HG02970 (cell line): Measurements from ENCODE around the gene NUCB1.
"Not testable (repeated sequence)": the region's sequence is repeated elsewhere in the genome, so short reads cannot be mapped to it uniquely, and the experiment has no call there.

ENCODE experiments used
- ATAC-seq: cut with Tn5 transposase; IDR thresholded peaks from one replicate; pipeline ENCODE4 v1.9.1; 2021; ENCODE audit warnings: mild to moderate bottlenecking, moderate library complexity, moderate number of reproducible peaks; ENCODE audit not compliant: unreplicated experiment, low FRiP score

Gene NUCB1

DNA sequence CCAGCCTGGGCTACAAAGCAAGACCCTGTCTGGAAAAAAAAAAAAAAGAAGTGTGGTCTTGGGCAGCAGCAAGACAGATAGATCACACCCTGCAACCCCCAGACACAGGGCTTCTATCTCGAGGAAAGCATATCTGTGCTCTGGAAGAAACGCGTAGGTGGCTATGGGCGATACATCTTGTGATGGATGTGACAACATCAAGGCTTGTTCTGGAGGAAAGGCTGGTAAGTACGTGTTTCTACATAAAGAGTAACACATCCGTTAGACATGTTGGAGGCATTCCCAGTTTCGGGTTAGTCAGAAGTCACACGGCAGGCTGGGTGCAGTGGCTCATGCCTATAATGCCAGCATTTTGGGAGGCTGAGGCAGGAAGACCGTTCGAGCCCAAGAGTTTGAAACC is 26.8 kb downstream of the NUCB1 start:
- ATAC-seq: no peak

DNA sequence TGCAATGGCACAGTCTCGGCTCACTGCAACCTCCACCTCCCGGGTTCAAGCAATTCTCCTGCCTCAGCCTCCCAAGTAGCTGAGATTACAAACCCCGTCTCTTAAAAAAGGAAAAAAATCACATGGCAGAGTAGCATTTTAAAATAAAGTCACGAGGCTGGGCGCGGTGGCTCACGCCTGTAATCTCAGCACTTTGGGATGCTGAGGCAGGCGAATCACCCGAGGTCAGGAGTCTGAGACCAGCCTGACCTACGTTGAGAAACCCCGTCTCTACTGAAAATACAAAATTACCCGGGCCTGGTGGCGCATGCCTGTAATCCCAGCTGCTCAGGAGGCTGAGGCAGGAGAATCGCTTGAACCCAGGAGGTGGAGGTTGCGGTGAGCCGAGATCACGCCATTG is 27.6 kb downstream of the NUCB1 start:
- ATAC-seq: not testable (repeated sequence)

DNA sequence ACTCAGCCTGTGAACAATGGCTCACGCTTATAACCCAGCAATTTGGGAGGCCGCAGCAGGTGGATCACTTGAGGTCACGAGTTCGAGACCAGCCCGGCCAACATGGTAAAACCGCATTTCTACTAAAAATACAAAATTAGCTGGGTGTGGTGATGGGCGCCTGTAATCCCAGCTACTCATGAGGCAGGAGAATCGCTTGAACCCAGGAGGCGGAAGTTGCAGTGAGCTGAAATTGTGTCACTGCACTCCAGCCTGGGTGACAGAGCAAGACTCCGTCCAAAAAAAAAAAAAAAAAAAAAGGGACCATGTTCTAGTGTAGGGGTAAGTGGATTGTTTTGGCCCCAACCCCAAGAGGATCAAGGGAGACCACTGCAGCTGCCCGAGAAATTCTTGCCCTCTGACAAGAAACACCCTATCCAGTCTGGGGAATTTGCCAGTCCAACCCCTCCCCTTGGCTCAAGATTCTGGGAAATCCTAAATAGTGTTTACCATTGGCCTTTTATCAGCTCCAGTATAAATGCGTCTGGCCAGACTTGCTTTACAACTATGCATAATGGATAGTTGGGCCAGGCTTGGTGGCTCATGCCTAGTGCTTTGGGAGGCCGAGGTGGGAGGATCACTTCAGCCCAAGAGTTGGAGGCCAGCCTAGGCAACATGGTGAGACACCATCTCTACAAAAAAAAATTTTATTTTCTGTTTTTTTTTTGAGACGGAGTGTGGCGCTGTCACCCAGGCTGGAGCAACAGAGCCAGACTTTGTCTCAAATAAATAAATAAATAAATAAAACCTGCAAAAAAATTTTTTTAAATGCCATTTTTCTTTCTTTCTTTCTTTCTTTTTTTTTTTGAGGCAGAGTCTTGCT is 28.3 kb downstream of the NUCB1 start:
- no peak for ATAC-seq

DNA sequence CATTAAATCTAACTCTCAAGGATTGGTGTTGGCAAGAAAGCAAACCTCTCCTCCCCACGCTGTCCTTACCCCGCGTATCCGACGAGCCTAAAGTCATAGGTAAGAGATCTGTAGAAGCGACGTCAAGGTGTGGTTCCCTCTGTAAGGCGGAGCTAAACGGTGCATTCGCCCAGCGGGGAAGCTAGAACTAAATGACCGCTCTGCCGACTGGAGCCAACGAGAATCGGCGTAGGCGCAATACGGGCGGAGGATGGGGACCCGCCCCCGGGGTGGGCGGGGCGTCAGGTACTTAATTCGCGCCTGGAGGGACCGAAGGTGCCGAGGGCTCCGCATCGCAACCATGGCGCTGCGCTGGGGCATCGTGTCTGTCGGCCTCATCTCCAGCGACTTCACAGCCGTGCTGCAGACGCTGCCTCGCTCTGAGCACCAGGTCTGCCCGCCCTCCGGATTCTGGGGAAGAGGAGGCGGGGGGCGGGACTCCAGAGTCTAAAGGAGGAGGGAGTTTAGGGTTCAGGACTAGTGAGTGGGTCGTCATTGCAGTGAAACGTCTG is 33.3 kb downstream of the NUCB1 start, which contains the start of gene DHDH:
TSS of gene DHDH (plus strand) at position 318 of the 551 bp plus-strand sequence. CDS start at position 341, 23 bp downstream.
- ATAC-seq: peak; percentile 60

DNA sequence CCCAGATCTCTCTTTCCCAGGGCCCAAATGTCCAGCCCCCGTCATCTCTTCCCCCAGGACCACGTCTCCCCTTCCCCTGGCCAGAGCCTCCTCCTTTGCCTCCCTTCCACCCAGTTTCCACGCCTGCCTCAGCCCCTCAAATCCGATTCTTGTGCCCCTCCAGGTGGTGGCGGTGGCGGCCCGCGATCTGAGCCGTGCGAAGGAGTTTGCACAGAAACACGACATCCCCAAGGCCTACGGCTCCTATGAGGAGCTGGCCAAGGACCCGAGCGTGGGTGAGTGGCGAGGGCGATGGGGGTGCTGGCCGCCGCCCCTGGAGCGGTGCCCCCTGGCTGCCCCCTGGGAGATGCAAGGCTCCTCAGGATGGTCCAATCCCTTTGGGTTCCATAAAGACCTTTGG is 34.7 kb downstream of the NUCB1 start:
- no peak for ATAC-seq

DNA sequence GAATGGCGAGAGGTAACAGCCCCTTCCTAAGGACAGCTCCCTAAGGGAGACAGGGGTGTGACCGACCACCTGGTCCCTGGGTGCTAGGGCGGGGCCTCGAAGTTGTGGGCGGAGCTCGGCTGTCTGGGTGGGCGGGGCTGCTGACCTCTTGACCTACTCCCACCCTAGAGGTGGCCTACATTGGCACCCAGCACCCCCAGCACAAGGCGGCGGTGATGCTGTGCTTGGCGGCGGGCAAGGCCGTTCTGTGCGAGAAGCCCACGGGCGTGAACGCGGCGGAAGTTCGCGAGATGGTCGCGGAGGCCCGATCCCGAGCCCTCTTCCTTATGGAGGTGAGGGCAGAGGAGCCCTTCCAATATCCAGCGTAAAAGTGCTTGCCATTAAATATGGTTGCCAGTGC is 35.8 kb downstream of the NUCB1 start:
- no peak for ATAC-seq

DNA sequence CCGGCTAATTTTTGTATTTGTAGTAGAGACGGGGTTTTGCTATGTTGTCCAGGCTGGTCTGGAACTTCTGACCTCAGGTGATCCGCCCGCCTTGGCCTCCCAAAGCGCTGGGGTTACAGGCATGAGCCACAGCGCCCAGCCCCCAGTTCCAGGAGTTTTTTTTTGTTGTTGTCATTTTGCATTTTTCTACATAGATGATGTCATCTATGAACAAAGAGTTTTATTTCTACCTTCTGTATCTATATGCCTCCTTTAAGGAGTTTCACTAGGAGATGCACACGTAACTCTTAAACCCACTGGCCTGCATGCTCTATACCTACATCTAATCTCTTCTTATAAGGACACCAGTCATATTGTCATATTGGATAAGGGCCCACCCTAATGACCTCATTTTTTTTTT is 38.1 kb downstream of the NUCB1 start:
- ATAC-seq: no peak

DNA sequence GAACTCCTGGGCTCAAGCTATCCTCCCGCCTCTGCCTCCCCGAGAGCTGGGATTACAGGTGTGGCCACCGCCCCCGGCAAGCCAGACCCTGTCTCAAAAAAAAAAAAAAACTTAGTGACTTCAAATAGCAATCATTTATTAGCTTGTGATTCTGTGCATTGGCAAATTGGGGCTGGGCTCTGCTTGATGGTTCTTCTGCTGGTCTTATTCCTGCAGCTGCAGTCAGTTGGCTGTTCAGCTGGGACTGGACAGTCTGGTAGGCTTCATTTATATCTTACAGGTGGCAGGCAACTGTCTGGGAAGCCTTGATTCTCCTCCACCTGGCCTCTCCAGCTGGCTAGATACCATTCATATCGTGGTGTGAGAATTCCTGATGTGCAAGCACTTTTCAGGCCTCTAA is 40.8 kb downstream of the NUCB1 start:
- ATAC-seq: no peak

DNA sequence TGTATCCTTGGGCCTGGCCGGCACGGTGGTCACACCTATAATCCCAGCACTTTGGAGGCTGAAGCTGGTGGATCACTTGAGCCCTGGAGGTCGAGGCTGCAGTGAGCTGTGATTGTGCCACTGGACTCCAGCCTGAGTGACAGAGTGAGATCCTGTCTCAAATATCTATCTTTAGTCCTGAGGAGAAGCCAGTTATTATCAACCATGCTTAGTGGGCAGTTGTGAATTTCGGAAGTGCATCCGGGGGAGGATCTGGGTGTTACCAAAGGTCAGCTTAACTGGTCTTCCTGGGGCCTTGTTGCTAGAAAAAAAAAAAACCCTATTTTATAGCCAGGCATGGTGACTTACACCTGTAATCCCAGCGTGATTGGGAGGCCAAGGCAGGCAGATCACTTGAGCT is 43.0 kb downstream of the NUCB1 start:
- ATAC-seq: no peak

DNA sequence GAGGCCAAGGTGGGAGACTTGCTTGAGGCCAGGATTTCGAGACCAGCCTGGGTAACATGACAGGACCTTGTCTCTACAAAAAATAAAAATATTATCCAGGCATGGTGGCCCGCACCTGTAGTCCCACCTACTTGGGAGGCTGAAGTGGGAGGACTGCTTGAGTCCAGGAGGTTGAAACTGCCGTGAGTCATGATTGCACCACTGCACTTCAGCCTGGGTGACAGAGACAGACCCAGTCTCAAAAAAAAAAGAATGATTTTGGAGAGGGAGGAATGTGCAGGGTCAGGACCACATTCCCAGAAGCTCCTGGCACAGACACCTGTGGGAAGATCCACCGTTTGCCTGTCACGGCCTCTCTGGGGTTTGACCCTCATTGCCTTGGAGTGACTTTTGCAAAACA is 45.3 kb downstream of the NUCB1 start:
- ATAC-seq: no peak

DNA sequence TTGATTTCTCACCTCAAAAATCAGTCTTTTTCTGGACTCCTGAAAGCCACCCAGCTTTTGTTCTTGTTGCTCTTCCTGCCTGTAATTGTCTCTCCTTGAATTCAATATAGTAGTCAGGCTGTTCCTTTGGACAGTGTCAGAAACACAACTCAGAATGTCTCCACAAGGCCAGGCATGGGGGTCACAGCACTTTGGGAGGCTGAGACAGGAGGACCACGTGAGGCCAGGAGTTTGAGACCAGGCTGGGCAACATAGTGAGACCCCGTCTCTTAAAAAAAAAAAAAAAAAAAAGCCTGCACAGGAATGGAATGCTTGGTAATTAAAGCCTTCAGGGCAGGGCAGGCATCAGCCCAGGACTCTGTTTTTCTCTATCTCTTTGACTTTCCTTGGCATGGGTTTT is 45.7 kb downstream of the NUCB1 start:
- ATAC-seq: no peak

DNA sequence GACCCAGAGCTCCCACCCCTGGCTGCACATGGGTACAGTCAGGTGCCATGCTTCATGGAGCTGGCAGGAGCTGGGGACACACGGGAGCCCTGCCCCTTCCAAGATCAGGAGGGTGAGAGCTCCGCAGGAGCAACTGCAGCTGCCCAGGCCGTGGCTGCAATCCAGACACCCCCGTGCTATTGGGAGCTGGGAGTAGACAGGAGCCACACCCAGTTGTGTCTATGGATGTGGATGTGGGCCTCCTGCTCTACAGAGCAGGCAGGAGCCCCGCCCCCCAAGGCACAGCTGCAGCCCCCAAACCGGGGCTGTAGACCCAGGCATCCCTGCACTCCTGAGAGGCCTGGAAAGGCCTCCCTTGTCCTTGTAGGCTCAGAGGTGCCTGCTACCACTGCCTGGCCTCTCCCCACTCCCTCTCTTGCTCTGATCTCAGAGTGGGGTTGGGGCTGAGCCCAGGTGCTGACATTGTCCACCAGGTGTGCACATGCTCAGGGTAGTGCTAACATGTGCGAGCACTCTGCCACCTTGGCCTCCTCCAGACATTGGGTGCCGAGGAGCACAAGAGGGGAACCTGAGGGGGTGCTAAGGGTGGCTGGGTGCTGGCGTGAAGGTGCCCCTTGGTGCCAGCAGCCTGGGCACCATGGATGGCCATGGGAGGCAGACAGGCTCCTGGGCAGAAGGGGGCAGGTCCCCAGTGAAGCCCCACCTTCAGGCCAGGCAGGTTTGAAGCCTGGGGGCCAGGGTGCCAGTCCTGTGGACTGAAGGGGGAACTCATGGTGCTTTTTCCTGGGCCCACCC is 46.5 kb downstream of the NUCB1 start:
- ATAC-seq: no peak

DNA sequence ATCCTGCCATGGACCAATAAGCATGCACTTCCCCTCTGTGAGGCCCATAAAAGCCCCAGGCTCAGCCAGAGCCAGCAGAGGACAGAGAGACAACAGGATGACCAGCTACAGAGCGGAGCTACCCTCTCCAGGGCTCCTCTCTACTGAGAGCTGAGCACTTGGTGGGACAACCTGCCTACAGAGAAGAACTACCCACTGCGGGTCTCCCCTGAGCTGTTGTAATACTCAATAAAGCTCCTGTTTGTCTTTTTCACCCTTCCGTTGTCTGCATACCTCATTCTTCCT is 47.1 kb downstream of the NUCB1 start:
- ATAC-seq: no peak

DNA sequence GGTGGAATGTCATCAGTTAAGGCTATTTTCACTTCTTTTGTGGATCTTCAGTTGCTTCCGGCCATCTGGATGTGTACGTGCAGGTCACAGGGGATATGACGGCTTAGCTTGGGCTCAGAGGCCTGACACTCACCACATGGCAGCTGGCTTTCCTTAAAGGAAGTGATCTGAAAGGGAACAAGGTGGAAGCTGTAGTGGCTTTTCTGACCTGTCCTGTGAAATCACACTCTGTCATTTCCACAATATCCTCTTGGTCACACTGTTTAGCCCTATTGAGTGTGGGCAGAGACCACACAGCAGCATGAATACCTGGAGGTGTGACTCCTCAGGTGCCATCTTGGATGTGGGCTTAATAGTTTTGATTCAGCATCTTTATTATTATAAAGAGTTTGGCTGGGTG is 50.0 kb downstream of the NUCB1 start:
- no peak for ATAC-seq

DNA sequence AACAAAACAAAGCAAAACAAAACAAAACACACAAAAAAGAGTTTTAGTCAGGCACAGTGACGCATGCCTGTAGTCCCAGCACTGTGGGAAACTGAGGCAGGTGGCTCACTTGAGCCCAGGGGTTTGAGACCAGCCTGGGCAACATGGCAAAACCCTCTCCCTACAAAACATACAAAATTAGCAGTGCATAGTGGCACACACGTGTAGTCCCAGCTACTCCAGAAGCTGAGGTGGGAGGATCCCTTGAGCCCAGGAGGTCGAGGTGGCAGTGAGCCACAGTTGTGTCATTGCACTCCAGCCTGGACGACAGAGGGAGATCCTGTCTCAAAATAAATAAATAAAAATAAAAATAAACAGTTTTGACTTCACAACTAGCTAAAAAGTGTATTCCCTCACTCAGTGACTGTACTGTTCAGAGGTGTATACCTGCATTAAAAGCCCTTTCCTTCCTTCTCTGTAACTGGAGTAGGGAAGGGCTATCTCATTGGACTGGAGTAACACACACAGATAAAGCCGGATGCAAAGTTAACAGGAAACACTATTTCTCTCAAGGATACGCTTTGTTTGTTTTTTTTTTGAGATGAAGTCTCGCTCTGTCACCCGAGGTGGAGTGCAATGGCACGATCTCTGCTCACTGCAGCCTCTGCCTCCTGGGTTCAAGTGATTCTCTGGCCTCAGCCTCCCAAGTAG is 50.9 kb downstream of the NUCB1 start:
- no peak for ATAC-seq

DNA sequence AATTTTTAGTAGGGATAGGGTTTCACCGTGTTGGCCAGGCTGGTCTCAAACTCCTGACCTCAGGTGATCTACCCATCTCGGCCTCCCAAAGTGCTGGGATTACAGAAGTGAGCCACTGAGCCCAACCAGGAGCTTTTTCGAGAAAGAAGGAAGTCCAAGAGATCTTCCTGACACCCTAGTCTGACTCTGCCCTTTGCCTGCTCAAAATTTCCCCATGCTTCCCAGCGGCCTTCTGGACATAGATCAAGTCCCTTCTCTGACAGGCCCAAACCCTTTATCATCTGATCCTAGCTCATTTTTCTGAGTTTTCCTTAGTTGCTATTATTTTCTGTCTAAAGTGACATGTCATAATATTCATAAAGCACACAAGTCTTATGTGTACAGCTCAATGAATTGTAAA is 53.0 kb downstream of the NUCB1 start:
- ATAC-seq: no peak

DNA sequence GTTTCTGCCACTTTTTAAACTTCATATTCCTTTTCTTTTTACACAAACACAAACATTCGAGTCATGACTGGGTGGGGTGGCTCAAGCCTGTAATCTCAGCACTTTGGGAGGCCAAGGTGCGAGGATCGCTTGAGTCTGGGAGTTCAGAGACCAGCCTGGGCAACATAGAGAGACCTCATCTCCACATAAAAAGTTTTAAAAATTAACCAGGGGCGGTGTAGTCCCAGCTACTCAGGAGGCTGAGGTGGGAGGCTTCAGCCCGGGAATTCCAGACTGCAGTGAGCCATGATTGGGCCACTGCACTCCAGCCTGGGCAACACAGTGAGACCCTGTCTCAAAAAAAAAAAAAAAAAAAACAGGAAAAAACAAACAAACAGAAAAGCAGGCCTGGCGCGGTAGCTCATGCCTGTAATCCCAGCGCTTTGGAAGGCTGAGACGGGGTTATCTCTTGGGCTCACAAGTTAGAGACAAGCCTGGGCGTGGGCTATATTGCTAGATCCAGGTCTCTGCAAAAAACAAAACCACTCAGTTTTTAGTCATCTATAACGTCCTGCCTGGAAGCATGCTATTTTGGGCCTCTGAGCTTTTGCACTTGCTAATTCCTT is 54.0 kb downstream of the NUCB1 start:
- ATAC-seq: no peak

DNA sequence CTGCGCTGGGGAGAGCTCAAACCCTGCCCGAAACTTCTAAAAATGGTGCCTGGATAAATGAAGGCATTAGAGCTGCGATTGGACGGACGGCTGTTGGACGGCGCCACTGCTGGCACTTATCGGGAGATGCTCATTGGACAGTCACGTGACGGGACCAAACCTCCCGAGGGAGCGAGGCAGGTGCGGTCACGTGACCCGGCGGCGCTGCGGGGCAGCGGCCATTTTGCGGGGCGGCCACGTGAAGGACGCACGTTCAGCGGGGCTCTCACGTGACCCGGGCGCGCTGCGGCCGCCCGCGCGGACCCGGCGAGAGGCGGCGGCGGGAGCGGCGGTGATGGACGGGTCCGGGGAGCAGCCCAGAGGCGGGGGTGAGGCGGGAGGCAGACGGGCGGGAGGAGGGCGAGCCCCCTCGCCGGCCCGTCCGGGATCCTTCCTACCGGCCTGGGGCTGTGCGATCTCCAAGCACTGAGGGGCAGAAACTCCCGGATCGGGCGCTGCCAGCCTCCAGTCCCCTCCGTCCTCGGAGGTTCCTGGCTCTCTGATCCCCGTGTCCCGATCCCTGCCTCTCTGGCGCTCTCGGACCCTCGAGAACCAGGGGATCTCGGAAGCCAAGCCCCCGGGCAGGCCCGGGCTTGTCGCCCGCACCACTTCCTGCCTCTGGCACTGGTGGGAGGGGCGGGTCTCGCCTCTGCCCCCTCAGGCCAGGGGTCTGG is 54.6 kb downstream of the NUCB1 start, which contains the start of gene BAX:
TSS of gene BAX (plus strand) at position 281 of the 713 bp plus-strand sequence. CDS start at position 335, 54 bp downstream.
- ATAC-seq: peak; percentile 88

DNA sequence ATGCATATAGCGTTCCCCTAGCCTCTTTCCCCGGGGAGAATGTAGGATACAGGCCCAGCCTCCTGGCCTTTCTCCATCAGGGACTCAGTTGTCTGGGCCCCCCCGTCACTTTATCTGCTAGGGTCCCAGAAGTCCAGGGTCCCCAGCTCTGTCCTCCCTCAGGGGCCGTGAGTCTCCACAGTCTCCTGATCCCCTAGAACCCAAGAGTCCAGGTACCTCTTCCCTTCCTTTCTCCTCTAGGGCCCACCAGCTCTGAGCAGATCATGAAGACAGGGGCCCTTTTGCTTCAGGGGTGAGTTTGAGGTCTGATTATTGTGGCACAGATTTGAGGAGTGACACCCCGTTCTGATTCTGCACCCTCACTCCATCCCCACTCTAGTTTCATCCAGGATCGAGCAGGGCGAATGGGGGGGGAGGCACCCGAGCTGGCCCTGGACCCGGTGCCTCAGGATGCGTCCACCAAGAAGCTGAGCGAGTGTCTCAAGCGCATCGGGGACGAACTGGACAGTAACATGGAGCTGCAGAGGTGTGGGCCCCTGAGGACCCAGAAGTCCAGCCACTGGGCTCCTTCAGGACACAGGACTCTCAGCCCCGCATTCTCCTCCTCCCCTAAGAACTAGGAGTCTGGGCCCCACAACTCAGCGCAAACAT is 55.3 kb downstream of the NUCB1 start:
- peak; percentile 12 for ATAC-seq
